Anterior cingulate cortex (tissue), 58 donors: ENCODE results near the gene COL6A1.
"Not testable (repeated sequence)": the region's sequence is repeated elsewhere in the genome, so short reads cannot be mapped to it uniquely, and the experiment has no call there.

Experiments
- DNase-seq, 58 donors: peaks; one replicate each; lab custom pipeline; 2025; lab: John Stamatoyannopoulos, UW

COL6A1 gene

GRCh38 chr21:46001821-46002681, 20.5 kb downstream of the COL6A1 start:
- no peak for DNase-seq

- no peak for DNase-seq
These were observed 21.4 kb downstream of the COL6A1 start for GRCh38 chr21:46002841-46003574.

- no peak for DNase-seq
These were observed 22.0 kb downstream of the COL6A1 start for GRCh38 chr21:46003575-46004007.

GRCh38 chr21:46004168-46004861, 22.7 kb downstream of the COL6A1 start:
- no peak for DNase-seq

- DNase-seq = no peak
These were observed 23.5 kb downstream of the COL6A1 start for GRCh38 chr21:46005081-46005480.

- no peak for DNase-seq
These were observed 23.9 kb downstream of the COL6A1 start for GRCh38 chr21:46005481-46005881.

- DNase-seq = not testable (repeated sequence)
These were observed 24.4 kb downstream of the COL6A1 start for GRCh38 chr21:46005894-46006546.

GRCh38 chr21:46006547-46007491, 25.2 kb downstream of the COL6A1 start:
- no peak for DNase-seq

- DNase-seq = no peak
These were observed 25.9 kb downstream of the COL6A1 start for GRCh38 chr21:46007492-46007868.

- no peak for DNase-seq
These were observed 27.5 kb downstream of the COL6A1 start for GRCh38 chr21:46008893-46009621.

- no peak for DNase-seq
These were observed 28.6 kb downstream of the COL6A1 start for GRCh38 chr21:46009951-46010705.

- DNase-seq = no peak
These were observed 29.8 kb downstream of the COL6A1 start for GRCh38 chr21:46011267-46011967.

- no peak for DNase-seq
These were observed 30.6 kb downstream of the COL6A1 start for GRCh38 chr21:46012154-46012553.

- no peak for DNase-seq
These were observed 33.3 kb downstream of the COL6A1 start for GRCh38 chr21:46014828-46015227.

- no peak for DNase-seq
These were observed 35.6 kb downstream of the COL6A1 start for GRCh38 chr21:46017148-46017547.

- no peak for DNase-seq
These were observed 36.1 kb downstream of the COL6A1 start for GRCh38 chr21:46017695-46018094.

- DNase-seq = no peak
These were observed 37.0 kb downstream of the COL6A1 start for GRCh38 chr21:46018615-46019014.
